ENCODE results near the gene SIVA1.
A peak's percentile ranks its signal among the peaks of the same experiment; 100 is the strongest.

The SIVA1 gene, protein sequence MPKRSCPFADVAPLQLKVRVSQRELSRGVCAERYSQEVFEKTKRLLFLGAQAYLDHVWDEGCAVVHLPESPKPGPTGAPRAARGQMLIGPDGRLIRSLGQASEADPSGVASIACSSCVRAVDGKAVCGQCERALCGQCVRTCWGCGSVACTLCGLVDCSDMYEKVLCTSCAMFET

DNA sequence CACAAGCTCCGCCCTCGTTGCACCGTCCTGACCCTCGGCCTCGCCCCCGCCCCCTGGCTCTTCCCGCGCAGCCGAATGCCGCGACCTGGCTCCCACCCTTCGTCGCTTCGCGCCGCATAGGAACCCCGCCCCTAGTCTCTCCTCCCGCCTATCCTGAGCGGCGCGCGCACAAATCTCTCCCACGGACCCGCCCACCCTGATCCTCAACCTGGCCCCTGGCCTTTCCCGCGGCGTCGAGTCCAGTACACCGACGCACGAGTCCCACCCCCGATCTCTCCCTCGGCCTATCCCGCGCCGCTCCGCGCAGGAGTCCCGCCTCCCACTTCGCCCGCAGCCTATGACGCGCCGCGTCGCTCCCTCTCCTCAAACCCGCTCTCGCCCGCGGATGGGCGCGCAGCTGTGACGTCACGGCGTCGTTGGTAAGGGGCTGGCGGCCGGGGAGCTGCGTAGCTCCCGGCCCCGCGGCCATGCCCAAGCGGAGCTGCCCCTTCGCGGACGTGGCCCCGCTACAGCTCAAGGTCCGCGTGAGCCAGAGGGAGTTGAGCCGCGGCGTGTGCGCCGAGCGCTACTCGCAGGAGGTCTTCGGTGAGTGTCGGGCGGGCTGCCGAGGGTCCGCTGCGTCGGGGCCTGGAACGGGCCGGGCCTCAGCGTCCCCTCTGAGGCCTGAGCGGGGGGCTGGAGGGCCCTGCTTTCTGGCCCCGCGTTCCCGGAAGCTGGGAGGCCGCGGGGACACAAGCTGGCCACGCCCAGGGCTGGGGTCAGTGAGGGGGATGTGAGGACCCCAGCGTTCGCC, at the start of gene SIVA1:
SIVA1 (plus strand) TSS at position 413 of the 793 bp plus-strand sequence; CDS start at position 468, 55 bp downstream.
- DNase-seq: peak; percentile 100

DNA sequence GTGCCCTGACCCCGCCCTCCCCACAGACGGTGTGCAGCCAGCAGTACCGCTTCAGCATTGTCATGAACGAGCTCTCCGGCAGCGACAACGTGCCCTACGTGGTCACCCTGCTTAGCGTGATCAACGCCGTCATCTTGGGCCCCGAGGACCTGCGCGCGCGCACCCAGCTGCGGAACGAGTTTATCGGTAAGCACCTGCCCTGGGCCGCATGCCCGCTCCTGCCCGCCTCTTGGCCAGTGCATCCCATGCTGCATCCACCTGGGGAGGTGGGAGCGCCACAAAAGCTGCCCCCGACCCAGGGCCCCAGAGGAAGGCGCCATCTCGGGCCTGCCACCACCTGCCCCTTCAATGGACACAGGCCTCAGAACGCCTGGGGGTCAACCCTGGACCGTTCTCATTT, 49.7 kb upstream of the SIVA1 start:
- no peak for DNase-seq

DNA sequence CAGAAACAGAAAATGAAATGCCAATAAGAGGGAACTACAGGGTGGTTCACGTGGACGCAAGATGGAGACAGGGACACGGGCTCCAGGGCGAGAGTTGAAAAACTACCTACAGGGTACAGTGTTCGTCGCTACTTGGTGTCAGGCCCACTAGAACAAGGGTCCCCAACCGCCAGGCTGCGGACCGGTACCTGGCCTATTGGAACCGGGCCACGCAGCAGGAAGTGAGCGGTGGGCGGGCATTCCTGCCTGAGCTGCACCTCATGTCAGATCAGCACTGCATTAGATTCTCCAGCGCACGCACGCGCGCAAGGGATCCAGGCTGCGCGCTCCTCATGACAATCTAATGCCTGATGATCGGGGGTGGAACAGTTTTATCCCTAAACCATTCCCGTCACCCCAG, 48.7 kb upstream of the SIVA1 start:
- DNase-seq: no peak

GRCh38 chr14:104705340-104706047, 47.5 kb upstream of the SIVA1 start:
- no peak for DNase-seq

GRCh38 chr14:104706733-104707607, 46.0 kb upstream of the SIVA1 start:
- DNase-seq: no peak

DNA sequence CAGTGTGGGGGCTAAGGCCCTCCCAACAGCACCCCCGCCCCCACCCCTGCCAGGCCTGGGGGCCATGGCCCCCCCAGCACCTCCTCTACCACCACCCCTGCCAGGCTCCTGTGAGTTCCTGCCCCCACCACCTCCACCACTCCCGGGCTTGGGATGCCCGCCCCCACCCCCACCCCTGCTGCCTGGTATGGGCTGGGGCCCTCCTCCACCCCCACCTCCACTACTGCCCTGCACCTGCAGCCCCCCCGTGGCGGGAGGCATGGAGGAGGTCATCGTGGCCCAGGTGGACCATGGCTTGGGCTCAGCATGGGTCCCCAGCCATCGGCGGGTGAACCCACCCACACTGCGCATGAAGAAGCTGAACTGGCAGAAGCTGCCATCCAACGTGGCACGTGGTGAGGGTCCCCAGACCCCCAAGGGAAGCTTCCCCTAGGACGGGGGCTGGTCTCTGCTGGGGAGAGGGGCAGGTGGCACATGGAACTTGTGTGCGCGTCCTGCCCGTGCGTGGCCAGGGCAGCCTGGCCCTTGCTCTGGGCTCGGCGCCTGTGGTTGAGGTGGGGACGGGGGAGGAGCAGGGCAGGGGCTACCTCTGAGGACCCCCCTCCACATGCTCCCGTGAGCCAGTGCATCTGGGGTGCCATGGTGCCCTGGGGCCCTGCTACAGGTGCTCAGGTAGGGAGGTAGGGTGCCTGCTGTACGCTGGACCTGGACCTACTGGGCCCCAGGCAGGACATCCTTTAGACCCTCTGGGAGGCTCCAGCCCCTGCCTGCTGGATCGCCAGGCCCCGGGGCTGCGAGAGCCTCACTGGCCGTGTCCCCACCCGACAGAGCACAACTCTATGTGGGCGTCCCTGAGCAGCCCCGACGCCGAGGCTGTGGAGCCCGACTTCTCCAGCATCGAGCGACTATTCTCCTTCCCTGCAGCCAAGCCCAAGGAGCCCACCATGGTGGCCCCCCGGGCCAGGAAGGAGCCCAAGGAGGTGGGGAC, 45.0 kb upstream of the SIVA1 start:
- DNase-seq: no peak

- peak; percentile 57 for DNase-seq
These were observed 44.2 kb upstream of the SIVA1 start for GRCh38 chr14:104708606-104709268.

DNA sequence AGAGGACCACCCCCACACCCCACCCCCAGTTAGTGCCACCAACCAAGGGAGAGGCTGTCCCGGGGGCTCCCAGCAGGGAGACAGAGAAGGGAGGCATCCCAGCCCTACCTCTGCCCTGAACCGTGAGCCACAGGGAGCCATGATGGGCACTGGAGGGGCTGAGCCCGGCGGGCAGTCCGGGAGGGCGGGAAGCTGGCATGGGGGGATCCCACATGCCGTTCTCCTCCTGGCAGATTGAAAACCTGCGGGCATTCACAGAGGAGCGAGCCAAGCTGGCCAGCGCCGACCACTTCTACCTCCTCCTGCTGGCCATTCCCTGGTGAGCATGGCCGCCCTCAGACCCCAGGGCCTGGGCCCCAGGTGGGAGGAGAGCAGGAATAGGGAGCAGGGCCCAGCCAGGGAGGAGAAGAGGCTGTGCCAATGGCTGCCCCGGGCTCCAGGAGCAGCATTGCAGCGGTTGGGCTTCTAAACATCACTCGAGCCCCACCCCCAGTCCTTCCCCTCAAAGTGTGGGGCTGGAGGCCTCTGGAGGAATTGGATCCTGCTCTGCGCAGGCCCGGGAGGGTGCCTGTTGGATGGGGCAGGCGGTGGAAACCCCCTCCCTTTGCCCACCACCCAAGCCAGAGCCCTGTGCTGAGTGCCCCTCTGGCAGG, 43.4 kb upstream of the SIVA1 start:
- DNase-seq: no peak

GRCh38 chr14:104710071-104710735, 42.7 kb upstream of the SIVA1 start:
- no peak for DNase-seq

- no peak for DNase-seq
These were observed 39.8 kb upstream of the SIVA1 start for GRCh38 chr14:104712881-104713734.

GRCh38 chr14:104714066-104714465, 38.9 kb upstream of the SIVA1 start:
- no peak for DNase-seq

DNA sequence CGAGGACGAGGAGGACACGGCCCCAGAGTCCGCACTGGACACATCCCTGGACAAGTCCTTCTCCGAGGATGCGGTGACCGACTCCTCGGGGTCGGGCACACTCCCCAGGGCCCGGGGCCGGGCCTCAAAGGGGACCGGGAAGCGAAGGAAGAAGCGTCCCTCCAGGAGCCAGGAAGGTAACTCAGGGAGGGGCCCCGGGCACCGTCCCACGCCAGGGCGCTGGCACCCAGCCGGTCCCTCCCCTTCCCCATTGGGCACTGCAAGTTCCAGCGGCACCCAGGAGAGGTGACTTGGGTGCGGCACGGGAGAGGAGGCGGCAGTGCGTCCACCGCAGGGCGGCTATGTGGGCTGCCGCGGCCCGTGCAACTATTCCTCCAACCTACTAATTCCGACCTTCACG, 38.3 kb upstream of the SIVA1 start:
- no peak for DNase-seq

DNA sequence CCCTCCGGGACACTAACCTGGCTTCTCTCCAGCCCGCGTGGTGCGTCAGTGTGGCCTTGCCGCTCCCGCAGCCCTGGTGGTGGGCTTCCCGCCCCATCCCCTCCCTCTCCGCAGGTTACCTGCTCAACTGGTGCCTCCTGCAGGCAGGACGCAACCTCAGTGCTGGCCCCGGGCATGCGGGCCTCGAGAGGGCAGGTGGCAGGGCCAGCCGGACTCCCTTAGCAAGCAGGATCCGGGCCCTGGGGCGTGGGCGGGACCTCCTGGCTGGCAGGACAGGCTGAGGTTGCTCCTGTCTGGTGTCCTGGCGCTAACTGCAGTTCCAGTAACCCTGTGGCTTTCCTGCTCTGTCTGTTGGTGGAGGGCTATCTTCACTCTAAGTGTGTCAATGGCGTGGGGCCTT, 37.5 kb upstream of the SIVA1 start:
- no peak for DNase-seq

GRCh38 chr14:104715871-104716270, 37.1 kb upstream of the SIVA1 start:
- no peak for DNase-seq

GRCh38 chr14:104717137-104717536, 35.8 kb upstream of the SIVA1 start:
- no peak for DNase-seq

DNA sequence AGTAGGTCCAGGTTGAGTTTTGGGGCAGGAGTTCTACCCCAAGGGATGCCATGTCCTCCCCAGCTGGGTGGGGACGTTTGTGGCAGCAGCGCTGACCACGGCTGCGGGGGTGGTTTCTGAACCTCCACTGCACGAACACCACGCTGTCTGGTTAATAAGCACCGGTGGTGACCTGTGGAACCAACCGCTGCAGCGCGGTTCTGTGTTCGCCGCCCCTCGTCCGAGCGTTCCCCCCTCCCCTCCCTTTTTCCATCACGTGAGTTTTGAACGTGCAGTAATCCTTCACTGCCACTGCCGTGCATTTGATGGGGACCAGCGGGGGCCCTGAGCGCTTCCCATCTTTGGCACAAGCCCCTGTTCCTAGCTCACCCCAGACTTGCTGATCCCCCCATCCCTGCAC, 35.3 kb upstream of the SIVA1 start:
- no peak for DNase-seq

- no peak for DNase-seq
These were observed 34.8 kb upstream of the SIVA1 start for GRCh38 chr14:104718147-104718546.

DNA sequence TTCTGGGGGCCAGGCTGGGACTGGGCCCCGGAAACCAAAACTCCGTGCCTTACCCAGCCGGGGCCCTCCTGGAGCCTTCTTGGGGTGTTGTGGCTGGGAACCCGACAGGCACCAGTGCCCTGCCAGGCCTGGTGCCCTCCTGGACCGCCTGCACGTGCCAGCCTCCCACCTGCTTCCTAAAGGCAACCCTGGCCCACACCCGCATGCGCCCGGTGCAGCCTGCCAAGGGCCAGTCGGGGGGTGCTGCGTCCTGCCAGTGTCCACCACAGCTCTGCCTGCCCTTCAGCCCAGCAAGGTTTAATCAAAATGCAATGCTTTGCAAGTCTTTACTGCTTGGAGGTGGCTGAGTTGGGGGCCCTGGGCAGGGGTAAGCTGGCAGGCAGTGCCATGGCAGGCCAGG, 34.1 kb upstream of the SIVA1 start:
- no peak for DNase-seq

DNA sequence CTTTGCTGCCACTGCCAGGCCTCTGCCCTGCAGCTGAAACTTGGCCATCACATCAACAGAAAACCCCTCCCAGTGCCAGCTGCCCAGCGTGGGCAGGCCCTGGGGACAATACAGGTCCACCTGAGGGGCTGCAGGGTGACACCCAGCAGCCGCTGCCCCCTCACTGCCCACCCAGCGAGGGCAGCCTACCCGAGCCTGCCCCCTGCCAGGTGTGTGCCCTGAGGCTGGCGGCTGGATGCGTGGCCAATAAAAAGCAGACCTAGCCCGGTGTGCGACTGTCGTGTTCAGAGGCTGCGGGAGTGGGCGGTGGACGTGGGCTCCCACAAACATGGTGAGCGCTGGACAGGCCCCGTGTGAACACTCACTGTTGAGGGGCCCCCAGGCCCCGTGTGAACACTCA, 33.6 kb upstream of the SIVA1 start:
- no peak for DNase-seq

Measured in midbrain (tissue), 1 donor.